ENCODE results near the gene OLIG1.
A peak's percentile ranks its signal among the peaks of the same experiment; 100 is the strongest.

The OLIG1 gene

GRCh38 chr21:33031152-33031911, 38.6 kb upstream of the OLIG1 start:
- DNase-seq: no peak

GRCh38 chr21:33032434-33033047, 37.4 kb upstream of the OLIG1 start:
- DNase-seq: no peak

GRCh38 chr21:33033094-33033951, 36.6 kb upstream of the OLIG1 start:
- DNase-seq: no peak

- DNase-seq: no peak
Measured at GRCh38 chr21:33033961-33034413, 36.0 kb upstream of the OLIG1 start.

GRCh38 chr21:33035147-33035546, 34.8 kb upstream of the OLIG1 start:
- DNase-seq: no peak

- DNase-seq: peak; percentile 31 to 40
Measured at GRCh38 chr21:33036430-33037162, 33.3 kb upstream of the OLIG1 start.

GRCh38 chr21:33037501-33037900, 32.4 kb upstream of the OLIG1 start:
- no peak for DNase-seq

- DNase-seq: no peak
Measured at GRCh38 chr21:33039536-33039935, 30.4 kb upstream of the OLIG1 start.

- no peak for DNase-seq
Measured at GRCh38 chr21:33040215-33040614, 29.7 kb upstream of the OLIG1 start.

GRCh38 chr21:33041981-33042380, 28.0 kb upstream of the OLIG1 start:
- DNase-seq: no peak

GRCh38 chr21:33042812-33043211, 27.1 kb upstream of the OLIG1 start:
- no peak for DNase-seq

- DNase-seq: no peak
Measured at GRCh38 chr21:33046455-33046854, 23.5 kb upstream of the OLIG1 start.

GRCh38 chr21:33047231-33047630, 22.7 kb upstream of the OLIG1 start:
- no peak for DNase-seq

GRCh38 chr21:33051925-33052324, 18.0 kb upstream of the OLIG1 start:
- no peak for DNase-seq

GRCh38 chr21:33053951-33054350, 16.0 kb upstream of the OLIG1 start:
- DNase-seq: no peak

GRCh38 chr21:33055991-33056390, 13.9 kb upstream of the OLIG1 start:
- DNase-seq: no peak

- no peak for DNase-seq
Measured at GRCh38 chr21:33057385-33057940, 12.5 kb upstream of the OLIG1 start.

GRCh38 chr21:33058527-33058926, 11.4 kb upstream of the OLIG1 start:
- no peak for DNase-seq

- no peak for DNase-seq
Measured at GRCh38 chr21:33058957-33059356, 11.0 kb upstream of the OLIG1 start.

- DNase-seq: no peak
Measured at GRCh38 chr21:33059380-33059841, 10.5 kb upstream of the OLIG1 start.

- DNase-seq: no peak
Measured at GRCh38 chr21:33061233-33061632, 8.7 kb upstream of the OLIG1 start.

- no peak for DNase-seq
Measured at GRCh38 chr21:33063375-33063883, 6.5 kb upstream of the OLIG1 start.

All from activated T-cell treated with anti-CD3 and anti-CD28 coated beads, Interleukin-2, amount 50 U/mL, for 48 hours (primary cell).